HUES48 (cell line): Measurements from ENCODE around the gene PAQR8.

ENCODE experiments used
- H3K27ac ChIP-seq: one replicate; pipeline ENCODE4 v1.7.0; 2013; ENCODE audit warnings: low read depth, low read length, inconsistent platforms
- H3K27me3 ChIP-seq: 2 replicates; pipeline ENCODE4 v1.6.1; 2013; ENCODE audit warnings: mild to moderate bottlenecking, low read length; ENCODE audit not compliant: control insufficient read depth, insufficient read depth
- H3K36me3 ChIP-seq: 2 replicates; pipeline ENCODE4 v1.6.1; 2013; ENCODE audit warnings: low read length; ENCODE audit not compliant: control insufficient read depth, insufficient read depth
- H3K4me1 ChIP-seq: 2 replicates; pipeline ENCODE4 v1.6.1; 2013; ENCODE audit warnings: mild to moderate bottlenecking, low read length; ENCODE audit not compliant: control insufficient read depth, insufficient read depth
- H3K4me3 ChIP-seq: 2 replicates; pipeline ENCODE4 v1.5.1; 2013; ENCODE audit warnings: mild to moderate bottlenecking, low read depth, low read length
- H3K9ac ChIP-seq: 2 replicates; pipeline ENCODE4 v1.6.1; 2013; ENCODE audit warnings: mild to moderate bottlenecking, low read depth, low read length, moderate library complexity
- H3K9me3 ChIP-seq: 2 replicates; pipeline ENCODE4 v1.6.1; 2013; ENCODE audit warnings: low read length; ENCODE audit not compliant: control insufficient read depth, insufficient read depth

Gene PAQR8

GRCh38 chr6:52415333-52415732 is 53.4 kb downstream of the PAQR8 start:
- no peaks in the 10 kb centered on the region for H3K36me3 ChIP-seq
- no peak overlapping the region for H3K4me3 ChIP-seq
- H3K27ac ChIP-seq, result no peak overlapping the region

DNA sequence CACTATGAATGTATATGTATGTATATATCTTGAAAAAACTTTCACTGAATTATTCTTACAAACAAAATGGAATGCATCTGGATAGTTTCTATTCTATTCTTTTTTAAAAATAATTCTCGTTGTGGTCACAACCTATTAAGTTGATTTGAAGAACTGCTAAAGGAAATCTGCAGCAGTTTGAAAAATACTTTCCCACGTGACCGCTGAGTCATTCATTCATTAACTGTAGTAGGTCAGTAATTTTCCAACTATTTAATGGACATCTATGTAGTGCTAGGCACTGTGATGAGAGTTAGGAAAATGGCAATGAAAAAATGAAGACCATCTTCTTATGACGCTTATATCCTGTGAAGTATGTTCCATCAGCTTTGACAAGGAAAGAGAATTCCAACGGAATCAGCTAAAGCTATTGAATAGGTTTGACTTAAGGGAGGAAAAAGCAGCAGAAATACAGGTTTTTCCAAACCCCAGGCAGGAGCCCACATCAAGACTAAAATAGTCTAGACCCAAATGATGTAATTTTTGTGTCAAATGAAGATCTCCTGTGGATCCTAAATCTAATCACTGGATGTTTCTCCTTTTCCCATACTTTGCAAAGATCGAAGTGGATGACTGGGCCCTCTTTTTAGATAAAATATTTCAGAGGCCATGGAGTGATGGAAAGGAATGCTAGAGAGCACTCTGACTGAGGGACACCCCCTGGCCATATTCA is 54.1 kb downstream of the PAQR8 start:
- Histone ChIP-seq H3K4me1 (peaks cover 15% of the 10 kb centered on the region), H3K9ac (no peak overlapping the region), H3K4me3 (no peak overlapping the region), H3K27ac (no peak overlapping the region), H3K9me3 (no peaks in the 10 kb centered on the region), H3K27me3 (no peaks in the 10 kb centered on the region), H3K36me3 (no peaks in the 10 kb centered on the region)

More at GRCh38 chr6:52415333-52415732, 53.4 kb downstream of the PAQR8 start:
- Histone ChIP-seq H3K9me3 (no peaks in the 10 kb centered on the region), H3K27me3 (no peaks in the 10 kb centered on the region), H3K4me1 (peaks cover 14% of the 10 kb centered on the region), H3K9ac (no peak overlapping the region)

- Histone ChIP-seq H3K27me3 (no peaks in the 10 kb centered on the region), H3K4me3 (no peak overlapping the region), H3K4me1 (peaks cover 20% of the 10 kb centered on the region), H3K9me3 (no peaks in the 10 kb centered on the region), H3K27ac (no peak overlapping the region), H3K9ac (no peak overlapping the region), H3K36me3 (no peaks in the 10 kb centered on the region)
These were observed 54.7 kb downstream of the PAQR8 start for GRCh38 chr6:52416629-52417151.

- Histone ChIP-seq H3K4me3 (no peak overlapping the region), H3K36me3 (no peaks in the 10 kb centered on the region), H3K27ac (peak overlapping the region; percentile 54), H3K27me3 (no peaks in the 10 kb centered on the region), H3K4me1 (peaks cover 20% of the 10 kb centered on the region), H3K9ac (no peak overlapping the region), H3K9me3 (no peaks in the 10 kb centered on the region)
These were observed 55.7 kb downstream of the PAQR8 start for GRCh38 chr6:52417675-52418111.

DNA sequence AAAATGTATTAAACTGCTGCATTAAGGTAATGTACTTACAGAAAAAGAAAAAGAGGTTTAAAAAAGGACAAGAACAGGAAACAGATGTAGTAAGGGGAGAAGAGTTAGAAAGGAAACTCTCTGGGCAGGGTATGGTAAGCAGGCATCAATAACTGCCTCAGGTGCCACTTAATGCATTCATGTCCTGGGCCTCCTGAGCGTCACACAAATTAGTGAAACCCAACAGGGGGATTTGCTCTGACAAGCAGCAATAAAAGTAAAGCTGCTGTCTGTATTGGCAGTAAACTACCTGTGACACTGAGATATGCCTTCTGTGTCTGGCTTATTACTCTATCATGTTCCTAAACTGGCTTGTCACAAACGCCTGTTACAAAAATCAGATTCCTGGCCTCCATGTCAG is 56.7 kb downstream of the PAQR8 start:
- H3K36me3 ChIP-seq, result no peaks in the 10 kb centered on the region
- H3K27me3 ChIP-seq, result no peaks in the 10 kb centered on the region
- no peak overlapping the region for H3K9ac ChIP-seq
- H3K27ac ChIP-seq, result no peak overlapping the region
- no peak overlapping the region for H3K4me3 ChIP-seq
- H3K4me1 ChIP-seq, result peaks cover 21% of the 10 kb centered on the region
- no peaks in the 10 kb centered on the region for H3K9me3 ChIP-seq

DNA sequence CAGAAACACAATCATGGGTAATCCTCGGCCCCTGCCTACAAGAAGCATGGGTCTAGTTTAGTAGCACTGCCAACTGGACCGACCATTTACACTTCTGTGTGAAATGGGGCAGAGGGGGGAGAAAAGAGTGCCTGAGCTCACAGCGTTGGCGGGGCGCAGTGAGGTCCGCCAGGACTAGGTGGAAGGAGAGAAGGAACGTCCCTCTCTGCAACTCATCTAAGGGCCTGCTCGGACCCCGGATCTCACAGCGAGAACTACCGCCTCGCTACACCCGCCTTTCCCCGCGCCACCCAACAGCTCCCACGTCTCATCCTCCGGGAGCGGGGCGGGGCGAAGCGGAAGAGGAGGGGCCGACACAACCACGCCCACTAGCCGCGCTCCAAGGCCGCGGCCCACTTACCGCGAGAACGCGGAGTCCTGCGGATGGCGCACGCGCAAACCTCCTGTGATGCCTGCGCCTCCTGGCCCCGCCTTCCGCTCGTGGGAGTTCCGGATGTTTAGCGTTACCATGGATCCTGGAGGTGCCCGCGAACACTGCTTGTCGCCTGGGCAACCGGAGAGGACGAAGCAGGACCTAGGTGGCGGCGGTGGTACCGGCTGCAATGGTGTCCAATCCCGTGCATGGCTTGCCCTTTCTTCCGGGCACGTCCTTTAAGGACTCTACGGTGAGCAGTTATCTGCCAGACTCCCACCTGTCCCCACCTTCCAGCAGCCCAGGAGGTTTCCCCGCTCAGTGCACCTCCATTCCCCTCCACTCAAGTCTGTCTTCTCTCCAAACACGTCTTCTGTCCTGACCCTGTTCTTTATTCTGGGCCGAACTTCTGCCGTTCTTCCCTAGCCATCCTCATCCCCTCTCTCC is 58.1 kb downstream of the PAQR8 start, which contains the start of gene EFHC1:
Gene EFHC1 (plus strand): TSS at position 534 of the 859 bp plus-strand sequence. CDS start 69 bp downstream, at position 603.
- peak within 1 kb of the TSS; percentile 93 for H3K27ac ChIP-seq
- H3K4me1 ChIP-seq, result peaks cover 34% of the 10 kb centered on the region
- H3K27me3 ChIP-seq, result no peaks in the 10 kb centered on the region
- no peaks in the 10 kb centered on the region for H3K9me3 ChIP-seq
- 0 out of 2 replicates have a peak, but pooled peaks cover 6% of the 10 kb centered on the region for H3K36me3 ChIP-seq
- peak within 1 kb of the TSS; percentile 97 for H3K4me3 ChIP-seq
- H3K9ac ChIP-seq, result peak within 1 kb of the TSS; percentile 88

DNA sequence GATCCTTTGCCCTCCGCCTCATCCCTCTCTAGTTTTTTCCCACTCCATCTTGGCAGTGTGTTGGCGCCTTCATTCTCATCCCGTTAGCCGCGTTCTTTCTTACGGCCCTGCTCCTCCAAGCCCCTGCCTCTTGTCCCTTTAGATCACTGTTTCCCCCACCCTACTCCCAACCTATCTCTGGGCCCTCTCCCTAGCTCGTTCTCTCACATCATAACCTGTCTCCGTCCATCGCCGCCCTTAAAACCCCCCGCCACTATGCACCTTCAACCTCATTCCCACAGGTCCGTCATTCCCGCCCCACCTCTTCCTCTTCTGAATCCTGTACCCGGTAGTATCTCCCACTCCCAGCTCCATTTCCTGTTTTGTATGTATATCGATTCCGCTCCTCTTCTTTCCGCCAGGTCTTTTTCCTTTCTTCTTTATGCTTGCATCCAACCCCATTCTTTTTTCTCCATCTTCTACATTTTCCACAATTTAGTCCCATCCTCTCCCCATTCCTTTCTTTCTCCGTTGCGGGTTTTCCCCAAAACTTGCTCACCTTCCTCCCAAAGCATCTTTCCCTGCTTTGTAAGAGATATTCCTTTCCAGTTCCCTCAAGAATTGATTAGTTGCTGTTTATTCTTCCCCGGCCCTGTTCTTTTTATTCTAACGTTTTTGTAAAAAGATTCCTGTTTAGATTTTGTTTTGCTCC is 58.9 kb downstream of the PAQR8 start:
- Histone ChIP-seq H3K27ac (peak overlapping the region; percentile 44), H3K9me3 (no peaks in the 10 kb centered on the region), H3K9ac (peak overlapping the region; percentile 61), H3K27me3 (no peaks in the 10 kb centered on the region), H3K4me3 (peak overlapping the region; percentile 97), H3K4me1 (peaks cover 39% of the 10 kb centered on the region), H3K36me3 (0 out of 2 replicates have a peak, but pooled peaks cover 8% of the 10 kb centered on the region)

GRCh38 chr6:52422156-52422555 is 60.2 kb downstream of the PAQR8 start:
- no peaks in the 10 kb centered on the region for H3K27me3 ChIP-seq
- H3K9me3 ChIP-seq, result no peaks in the 10 kb centered on the region
- peaks cover 34% of the 10 kb centered on the region for H3K4me1 ChIP-seq
- no peak overlapping the region for H3K9ac ChIP-seq
- H3K4me3 ChIP-seq, result no peak overlapping the region
- 0 out of 2 replicates have a peak, but pooled peaks cover 8% of the 10 kb centered on the region for H3K36me3 ChIP-seq
- no peak overlapping the region for H3K27ac ChIP-seq

DNA sequence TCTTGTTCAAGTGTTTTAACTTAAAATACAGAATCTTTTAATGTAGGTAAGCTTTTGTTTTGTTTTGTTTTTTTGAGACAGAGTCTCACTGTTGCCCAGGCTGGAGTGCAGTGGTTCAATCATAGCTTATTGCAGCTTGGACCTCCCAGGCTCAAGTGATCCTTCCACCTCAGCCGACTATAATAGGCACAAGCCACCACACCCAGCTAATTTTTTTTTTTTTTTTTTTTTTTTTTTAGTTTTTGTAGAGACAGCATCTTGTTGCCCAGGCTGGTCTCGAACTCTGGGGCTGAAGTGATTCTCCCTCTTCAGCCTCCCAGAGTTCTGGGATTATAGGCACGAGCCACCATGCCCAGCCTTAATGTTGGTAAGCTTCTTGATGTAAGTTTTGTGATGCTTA is 61.5 kb downstream of the PAQR8 start:
- 0 out of 2 replicates have a peak, but pooled peaks cover 8% of the 10 kb centered on the region for H3K36me3 ChIP-seq
- peaks cover 30% of the 10 kb centered on the region for H3K4me1 ChIP-seq
- H3K9me3 ChIP-seq, result no peaks in the 10 kb centered on the region
- H3K9ac ChIP-seq, result no peak overlapping the region
- no peaks in the 10 kb centered on the region for H3K27me3 ChIP-seq
- 0 out of 2 replicates have a peak overlapping the region, but pooled peaks have one; percentile 18 for H3K4me3 ChIP-seq
- peak overlapping the region; percentile 84 for H3K27ac ChIP-seq

GRCh38 chr6:52423971-52424381 is 62.0 kb downstream of the PAQR8 start:
- H3K4me3 ChIP-seq, result 0 out of 2 replicates have a peak overlapping the region, but pooled peaks have one; percentile 18
- H3K36me3 ChIP-seq, result 0 out of 2 replicates have a peak, but pooled peaks cover 8% of the 10 kb centered on the region
- H3K4me1 ChIP-seq, result peaks cover 30% of the 10 kb centered on the region
- peak overlapping the region; percentile 84 for H3K27ac ChIP-seq
- no peaks in the 10 kb centered on the region for H3K27me3 ChIP-seq
- no peak overlapping the region; the same call in 1 of the 2 replicates for H3K9ac ChIP-seq
- no peaks in the 10 kb centered on the region for H3K9me3 ChIP-seq
